A673 (cell line): ENCODE data around the gene GZMA. TPM values are rescaled to one million over a fixed set of nuclear protein-coding genes. Genes with fewer than 3 reads are reported as not detected.

ENCODE experiments used
- BruUV-seq: library from RNA; stranded (reverse); fragments of 400-500 nt; replicated peaks from 2 replicates; lab custom pipeline; 2021; lab: Mats Ljungman, UMichigan
- CTCF ChIA-PET: fragments of 300-600 bp; sonication (Branson Sonifier 250); formaldehyde crosslinking; loops from one replicate; lab custom pipeline; 2022; ENCODE audit warnings: antibody characterized with exemption; lab: Charles Lee
- POLR2A ChIA-PET: fragments of 300-600 bp; sonication (Branson Sonifier 250); formaldehyde crosslinking; loops from one replicate; lab custom pipeline; 2022; ENCODE audit warnings: antibody characterized with exemption; ENCODE audit not compliant: low non-redundant PET; lab: Charles Lee
- DNase-seq: peaks from one replicate; pipeline ENCODE4 v3.0.0-alpha.2; 2015; ENCODE audit warnings: low spot score
- H3K27ac ChIP-seq: fragments of 200-600 bp; sonication (generic); 2 replicates; pipeline ENCODE4 v1.5.1; 2016; ENCODE audit warnings: mixed run types, low read depth, mild to moderate bottlenecking, mixed read lengths, antibody characterized with exemption, low read length; ENCODE audit not compliant: poor library complexity, severe bottlenecking
- H3K27me3 ChIP-seq: fragments of 200-600 bp; sonication (generic); replicated peaks from 2 replicates; pipeline ENCODE4 v1.6.1; 2017; ENCODE audit warnings: mixed run types, low read depth, mild to moderate bottlenecking, mixed read lengths, antibody characterized with exemption, low read length; ENCODE audit not compliant: insufficient read depth, poor library complexity
- H3K36me3 ChIP-seq: fragments of 200-600 bp; sonication (generic); 2 replicates; pipeline ENCODE4 v1.6.1; 2016; ENCODE audit warnings: mixed run types, mild to moderate bottlenecking, mixed read lengths, antibody characterized with exemption, low read length; ENCODE audit not compliant: insufficient read depth, poor library complexity, severe bottlenecking
- H3K4me1 ChIP-seq: fragments of 200-600 bp; sonication (generic); 2 replicates; pipeline ENCODE4 v1.6.1; 2017; ENCODE audit warnings: mixed run types, mild to moderate bottlenecking, mixed read lengths, antibody characterized with exemption, low read length; ENCODE audit not compliant: insufficient read depth, poor library complexity, severe bottlenecking
- H3K4me3 ChIP-seq: fragments of 200-600 bp; sonication (generic); 2 replicates; pipeline ENCODE4 v1.5.1; 2016; ENCODE audit warnings: low read depth, mixed run types, mild to moderate bottlenecking, mixed read lengths, low read length; ENCODE audit not compliant: poor library complexity, severe bottlenecking
- H3K9me3 ChIP-seq: fragments of 200-600 bp; sonication (generic); 2 replicates; pipeline ENCODE4 v1.6.1; 2016; ENCODE audit warnings: mixed run types, low read depth, mild to moderate bottlenecking, mixed read lengths, antibody characterized with exemption, low read length; ENCODE audit not compliant: poor library complexity, severe bottlenecking
- EZH2 ChIP-seq: fragments of 200-600 bp; sonication (generic); IDR thresholded peaks from 2 replicates; pipeline ENCODE4 v1.6.1; 2017; ENCODE audit warnings: borderline replicate concordance, low read depth, mild to moderate bottlenecking, mixed read lengths, antibody characterized with exemption, low read length; ENCODE audit not compliant: poor library complexity, severe bottlenecking
- intact Hi-C: fragments of 100-400 bp; cut with micrococcal nuclease; formaldehyde crosslinking; loops from one replicate; pipeline ENCODE4 v1.10.0; 2022; ENCODE audit not compliant: unreplicated experiment
- total RNA-seq: library from RNA; stranded (reverse); gene quantifications from 2 replicates; pipeline ENCODE4 v1.2.3, GENCODE V29; 2021
- TF ChIP-seq, protein P1 (sequence below): fragments of 300-800, 200-600 bp; sonication (generic); conservative IDR thresholded peaks from 2 replicates; pipeline ENCODE4 v1.5.1; 2017; ENCODE audit warnings: low read depth, mild to moderate bottlenecking, antibody characterized with exemption, low read length, moderate library complexity, mixed read lengths

Gene GZMA
- total RNA-seq, 1 experiment from 2014 or later, result not detected

DNA sequence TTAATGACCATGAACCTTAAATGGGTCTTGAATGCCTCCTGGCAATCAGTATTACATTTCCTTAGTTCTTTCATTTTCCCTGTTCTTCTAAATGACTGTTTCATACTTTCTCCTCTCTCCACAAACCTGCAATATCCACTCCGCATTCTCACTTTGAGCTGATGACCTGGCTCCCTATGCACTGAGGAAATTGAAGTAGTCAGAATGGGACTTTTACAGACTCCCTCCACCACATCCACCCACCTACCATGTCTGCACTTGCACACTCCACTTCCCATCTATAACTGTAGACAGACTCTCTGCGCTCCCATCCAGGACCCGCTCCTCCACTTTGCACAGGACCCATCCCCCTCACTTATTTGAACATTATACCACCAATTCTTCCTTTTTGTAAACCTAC is 36.2 kb upstream of the GZMA start:
- intact Hi-C loops, result no loop called here
- peaks cover 4% of the 10 kb centered on the region for H3K27me3 ChIP-seq
- no TSS peak for BruUV-seq
- DNase-seq, result no peak
- ChIA-PET CTCF (no interaction called here), POLR2A (no interaction called here)
- no peaks in the 10 kb centered on the region for H3K9me3 ChIP-seq
- no peaks in the 10 kb centered on the region for H3K36me3 ChIP-seq
- H3K4me1 ChIP-seq, result no peaks in the 10 kb centered on the region
- no peak for TF ChIP-seq EZH2
- TF ChIP-seq, protein P1, sequence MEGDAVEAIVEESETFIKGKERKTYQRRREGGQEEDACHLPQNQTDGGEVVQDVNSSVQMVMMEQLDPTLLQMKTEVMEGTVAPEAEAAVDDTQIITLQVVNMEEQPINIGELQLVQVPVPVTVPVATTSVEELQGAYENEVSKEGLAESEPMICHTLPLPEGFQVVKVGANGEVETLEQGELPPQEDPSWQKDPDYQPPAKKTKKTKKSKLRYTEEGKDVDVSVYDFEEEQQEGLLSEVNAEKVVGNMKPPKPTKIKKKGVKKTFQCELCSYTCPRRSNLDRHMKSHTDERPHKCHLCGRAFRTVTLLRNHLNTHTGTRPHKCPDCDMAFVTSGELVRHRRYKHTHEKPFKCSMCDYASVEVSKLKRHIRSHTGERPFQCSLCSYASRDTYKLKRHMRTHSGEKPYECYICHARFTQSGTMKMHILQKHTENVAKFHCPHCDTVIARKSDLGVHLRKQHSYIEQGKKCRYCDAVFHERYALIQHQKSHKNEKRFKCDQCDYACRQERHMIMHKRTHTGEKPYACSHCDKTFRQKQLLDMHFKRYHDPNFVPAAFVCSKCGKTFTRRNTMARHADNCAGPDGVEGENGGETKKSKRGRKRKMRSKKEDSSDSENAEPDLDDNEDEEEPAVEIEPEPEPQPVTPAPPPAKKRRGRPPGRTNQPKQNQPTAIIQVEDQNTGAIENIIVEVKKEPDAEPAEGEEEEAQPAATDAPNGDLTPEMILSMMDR, result no peak
- no peak overlapping the region for H3K27ac ChIP-seq
- no peak overlapping the region for H3K4me3 ChIP-seq

- no peak for DNase-seq
- intact Hi-C loops, result no loop called here
- POLR2A ChIA-PET, result no interaction called here
- Histone ChIP-seq H3K27ac (no peak overlapping the region), H3K9me3 (no peaks in the 10 kb centered on the region), H3K36me3 (no peaks in the 10 kb centered on the region), H3K4me1 (no peaks in the 10 kb centered on the region), H3K4me3 (no peak overlapping the region), H3K27me3 (peaks cover 19% of the 10 kb centered on the region)
- no TSS peak for BruUV-seq
- CTCF ChIA-PET, result no interaction called here
- TF ChIP-seq, protein P1, result no peak
- no peak for TF ChIP-seq EZH2
Observed at GRCh38 chr5:55070968-55071367, 31.5 kb upstream of the GZMA start.

- no peak for DNase-seq
- Histone ChIP-seq H3K4me3 (no peak overlapping the region), H3K4me1 (no peaks in the 10 kb centered on the region), H3K27ac (no peak overlapping the region), H3K9me3 (no peaks in the 10 kb centered on the region), H3K36me3 (no peaks in the 10 kb centered on the region), H3K27me3 (peaks cover 19% of the 10 kb centered on the region)
- intact Hi-C loops, result no loop called here
- CTCF ChIA-PET, result no interaction called here
- TF ChIP-seq EZH2, result no peak
- no TSS peak for BruUV-seq
- POLR2A ChIA-PET, result no interaction called here
Observed at GRCh38 chr5:55071413-55071812, 31.0 kb upstream of the GZMA start.

- TF ChIP-seq, protein P1, result no peak
- no peak for TF ChIP-seq EZH2
- ChIA-PET POLR2A (no interaction called here), CTCF (interaction anchor here (0.6 kb wide), 1 partner anchor 1510 kb away, joined by 3 read pairs; no protein-coding TSS in a partner anchor)
- H3K9me3 ChIP-seq, result no peaks in the 10 kb centered on the region
- H3K4me1 ChIP-seq, result no peaks in the 10 kb centered on the region
- H3K4me3 ChIP-seq, result no peak overlapping the region
- no peak overlapping the region for H3K27ac ChIP-seq
- H3K27me3 ChIP-seq, result peaks cover 19% of the 10 kb centered on the region
- intact Hi-C loops, result no loop called here
- no TSS peak for BruUV-seq
- H3K36me3 ChIP-seq, result no peaks in the 10 kb centered on the region
- DNase-seq, result no peak
Observed at GRCh38 chr5:55072666-55073065, 29.8 kb upstream of the GZMA start.
